ENCODE measurements around the gene WNT7B.

WNT7B gene

DNA sequence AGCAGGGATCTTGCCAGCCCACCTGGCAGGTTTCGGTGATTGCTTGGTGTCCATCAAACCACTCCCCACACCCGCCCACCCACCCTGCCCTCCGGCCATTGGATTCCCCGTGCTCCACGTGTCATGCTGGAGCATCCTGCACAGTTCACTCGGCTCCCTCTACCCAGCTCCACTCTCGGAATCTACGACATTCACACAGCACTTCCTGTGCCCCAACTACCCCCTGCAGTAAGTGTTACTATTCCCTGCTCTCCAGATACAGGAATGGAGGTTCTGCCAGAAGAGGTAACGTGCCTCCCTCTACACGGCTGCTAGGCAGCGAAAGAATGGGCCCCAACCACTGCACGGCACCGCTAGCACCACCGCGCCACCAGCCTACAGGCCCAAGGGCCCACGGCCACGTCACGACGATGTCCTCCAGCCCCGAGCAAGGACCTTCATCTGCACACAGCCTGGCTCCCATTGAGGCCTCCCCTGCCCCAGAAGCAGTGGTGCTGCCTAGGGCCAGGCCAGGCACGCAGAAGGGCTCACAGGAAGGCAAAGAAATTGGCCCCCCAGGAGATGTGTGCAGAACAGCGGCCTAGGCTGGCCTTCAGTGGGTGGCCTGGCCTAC, 27.6 kb downstream of the WNT7B start:
- DNase-seq: no peak

DNA sequence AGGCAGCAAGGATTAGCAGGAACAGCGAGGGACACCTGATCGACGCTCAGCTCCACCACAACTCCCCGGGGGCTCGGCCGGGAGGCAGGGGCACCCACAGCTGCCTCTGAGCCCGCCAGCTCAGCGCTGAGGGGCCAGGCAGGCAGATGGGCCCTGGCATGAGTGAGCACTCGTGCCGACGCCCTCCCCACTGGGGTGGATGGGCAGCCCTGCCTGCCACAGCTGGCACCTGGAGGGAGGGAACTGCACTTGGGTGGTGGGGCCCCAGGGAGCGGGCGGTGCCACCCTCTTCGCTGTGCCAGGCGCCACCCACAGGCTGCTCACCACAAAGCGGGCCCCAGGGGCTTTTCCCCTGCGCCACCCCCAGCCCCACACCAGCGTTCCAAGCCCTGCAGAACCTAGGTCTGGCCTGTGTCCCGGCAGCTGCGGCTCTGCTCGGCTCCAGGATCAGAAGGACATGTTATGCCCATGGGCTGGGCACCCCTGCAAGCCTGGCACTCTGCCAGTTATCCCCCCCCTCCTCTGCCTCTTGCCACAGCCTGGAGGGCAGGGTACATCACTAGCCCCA, 28.8 kb downstream of the WNT7B start:
- no peak for DNase-seq

DNA sequence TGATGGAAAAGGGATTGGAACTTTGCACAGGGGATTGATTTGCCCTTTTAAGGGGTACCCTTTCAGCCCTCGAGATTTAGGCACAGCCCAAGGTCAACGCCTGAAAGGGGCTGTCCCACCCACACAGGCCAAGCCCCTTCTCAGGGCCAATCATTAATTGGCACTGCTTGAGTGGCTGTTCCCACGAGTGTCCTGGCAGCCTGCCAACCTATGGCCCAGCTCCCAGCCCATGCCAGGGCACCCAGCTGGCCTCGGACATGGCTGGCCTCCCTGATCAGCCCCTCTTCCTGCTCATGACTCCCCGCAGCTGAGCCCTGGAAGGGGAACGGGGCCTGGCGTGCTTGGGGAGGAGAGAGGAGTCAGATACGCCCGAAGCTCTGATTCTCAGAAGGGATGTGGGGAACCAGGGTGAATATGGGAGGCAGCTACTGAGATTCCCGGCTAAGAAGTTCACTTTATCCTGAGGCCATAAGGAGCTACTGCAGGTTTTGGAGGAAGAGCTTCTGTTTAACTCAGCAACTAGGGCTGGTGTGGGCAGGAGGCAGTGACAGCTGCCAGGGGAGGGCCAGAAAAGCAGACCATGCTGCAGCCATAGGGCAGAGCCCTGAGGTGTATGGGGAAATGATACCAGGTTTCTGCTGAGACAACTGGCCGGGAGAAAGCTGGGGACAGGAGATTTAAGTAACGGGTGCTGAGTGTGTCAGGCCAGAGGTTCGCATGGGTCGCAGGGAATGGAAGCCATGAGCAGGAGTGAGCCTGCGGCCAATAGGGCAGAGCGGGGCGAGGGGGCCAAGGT, 30.0 kb downstream of the WNT7B start:
- peak; percentile 30 for DNase-seq

DNA sequence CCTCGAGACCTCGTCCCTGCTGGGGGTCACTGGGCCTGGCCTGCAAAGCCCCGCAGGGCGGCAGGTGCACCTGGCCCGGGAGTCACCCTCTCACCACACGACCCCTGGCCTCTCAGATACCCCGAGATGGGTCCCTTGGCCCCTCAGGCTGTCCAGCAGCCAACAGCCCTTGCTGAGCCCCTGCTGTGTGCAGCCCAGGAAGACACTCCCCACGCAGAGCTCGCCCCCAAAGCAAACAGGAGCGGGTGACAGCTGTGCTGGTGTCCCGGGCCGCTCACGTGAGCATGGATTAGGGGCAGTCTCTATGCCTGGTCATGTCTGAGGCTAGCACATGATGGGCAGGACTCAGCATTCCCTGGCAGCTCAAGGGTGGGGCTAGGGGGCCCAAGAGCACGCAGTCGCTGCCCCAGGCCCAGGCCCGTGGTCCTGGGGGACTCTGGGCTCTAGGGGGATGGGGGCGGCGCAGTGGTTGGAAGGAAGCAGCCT, 31.3 kb downstream of the WNT7B start:
- no peak for DNase-seq

DNA sequence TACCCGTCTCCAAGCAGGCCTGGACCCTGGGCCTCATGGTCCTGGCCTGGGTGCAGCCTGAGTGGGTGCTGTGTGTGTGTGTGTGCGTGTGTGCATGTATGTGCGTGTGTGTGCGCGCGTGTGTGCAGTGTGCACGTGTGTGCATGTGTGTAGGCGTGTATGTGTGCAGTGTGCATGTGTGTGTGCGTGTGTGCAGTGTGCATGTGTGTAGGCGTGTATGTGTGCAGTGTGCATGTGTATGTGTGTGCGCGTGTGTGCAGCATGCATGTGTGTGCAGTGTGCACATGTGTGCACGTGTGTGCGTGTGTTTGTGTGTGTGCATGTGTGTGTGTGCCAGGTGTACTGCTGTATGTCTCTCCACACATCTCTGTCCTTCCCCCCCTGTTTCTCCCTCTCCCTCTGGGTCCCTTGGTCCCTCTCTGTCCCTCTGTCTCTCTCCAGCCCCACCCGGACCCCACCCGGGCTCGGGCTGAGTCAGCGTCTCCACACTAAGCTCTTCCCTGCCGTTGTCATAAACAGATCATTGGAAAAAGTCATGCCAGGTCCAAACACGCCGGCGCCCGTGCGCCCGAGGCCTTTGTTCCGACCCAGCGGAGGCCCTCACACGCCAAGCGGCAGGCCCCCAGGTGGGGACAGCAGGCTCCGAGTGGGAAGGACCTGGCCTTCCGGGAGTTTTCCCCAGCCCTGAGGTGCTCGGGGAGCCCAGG, 34.0 kb downstream of the WNT7B start:
- DNase-seq: no peak

DNA sequence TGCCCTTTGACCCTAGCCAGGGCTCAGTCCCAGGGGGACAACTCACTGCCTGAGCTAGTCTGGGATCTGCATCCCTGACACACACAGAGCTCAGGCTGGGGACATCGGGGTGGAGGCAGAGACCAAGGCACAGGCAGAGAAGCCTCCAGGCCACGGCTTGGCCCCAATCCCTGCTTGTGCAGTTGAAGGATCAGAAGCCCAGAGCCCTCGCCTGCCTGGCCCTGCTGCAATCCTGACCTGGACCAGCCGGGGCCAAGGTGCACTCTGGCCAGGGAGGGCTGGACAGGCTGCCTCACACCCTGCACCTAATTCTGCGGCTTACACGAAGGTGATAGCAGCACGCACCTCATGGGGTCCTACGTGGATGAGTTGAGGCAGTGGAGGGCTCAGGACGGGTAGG, 34.6 kb downstream of the WNT7B start:
- no peak for DNase-seq

DNA sequence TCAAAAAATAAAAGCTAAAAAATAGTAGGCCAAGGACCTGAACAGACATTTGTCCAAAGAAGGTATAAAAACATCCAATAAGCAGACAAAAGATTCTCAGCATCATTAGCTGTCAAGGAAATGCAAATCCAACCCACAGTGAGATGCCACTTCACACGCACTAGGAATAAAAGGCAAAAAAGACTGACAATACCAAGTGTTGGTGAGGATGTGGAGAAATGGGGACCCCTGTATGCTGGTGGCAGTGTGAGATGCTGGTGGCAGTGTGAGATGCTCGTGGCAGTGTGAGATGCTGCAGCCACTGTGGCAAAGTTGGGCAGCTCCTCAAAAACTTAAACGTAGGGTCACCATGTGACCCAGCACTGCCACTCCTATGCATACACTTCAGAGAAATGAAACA, 38.0 kb downstream of the WNT7B start:
- no peak for DNase-seq

DNA sequence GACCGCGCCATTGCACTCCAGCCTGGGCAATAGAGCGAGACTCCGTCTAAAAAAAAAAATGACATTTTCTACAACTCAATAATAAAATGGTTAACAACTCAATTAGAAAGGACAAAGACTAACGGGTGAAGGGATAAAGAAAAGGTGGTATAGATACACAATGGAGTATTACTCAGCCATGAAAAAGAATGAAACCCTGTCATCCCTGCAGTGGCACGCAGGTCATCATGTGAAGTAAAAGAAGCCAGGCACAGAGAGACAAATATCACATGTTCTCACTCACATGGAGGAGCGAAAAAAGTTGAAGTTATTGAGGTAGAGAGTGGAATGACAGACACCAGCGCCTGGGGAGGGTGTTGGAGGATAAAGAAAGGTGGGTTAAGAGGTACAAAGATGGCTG, 39.0 kb downstream of the WNT7B start:
- no peak for DNase-seq

DNA sequence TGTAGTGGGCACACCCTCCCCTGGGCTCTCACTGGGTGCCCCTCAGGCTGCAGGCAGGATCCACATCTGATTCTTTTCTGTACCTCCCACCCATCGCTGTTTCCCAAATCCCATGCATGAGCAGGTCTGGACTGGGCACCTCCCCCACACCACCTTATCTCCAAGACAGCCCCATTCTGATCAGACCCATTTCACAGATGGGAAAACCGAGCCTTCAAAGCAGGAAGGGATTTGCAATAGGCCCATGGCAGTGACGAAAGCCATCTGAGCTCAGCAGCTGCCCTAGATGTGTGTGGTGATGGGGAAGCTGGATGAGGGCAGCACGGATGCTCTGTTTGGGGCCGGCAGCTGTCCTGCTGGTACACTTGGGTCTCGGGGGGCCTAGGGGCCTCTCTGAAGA, 41.4 kb downstream of the WNT7B start:
- no peak for DNase-seq

DNA sequence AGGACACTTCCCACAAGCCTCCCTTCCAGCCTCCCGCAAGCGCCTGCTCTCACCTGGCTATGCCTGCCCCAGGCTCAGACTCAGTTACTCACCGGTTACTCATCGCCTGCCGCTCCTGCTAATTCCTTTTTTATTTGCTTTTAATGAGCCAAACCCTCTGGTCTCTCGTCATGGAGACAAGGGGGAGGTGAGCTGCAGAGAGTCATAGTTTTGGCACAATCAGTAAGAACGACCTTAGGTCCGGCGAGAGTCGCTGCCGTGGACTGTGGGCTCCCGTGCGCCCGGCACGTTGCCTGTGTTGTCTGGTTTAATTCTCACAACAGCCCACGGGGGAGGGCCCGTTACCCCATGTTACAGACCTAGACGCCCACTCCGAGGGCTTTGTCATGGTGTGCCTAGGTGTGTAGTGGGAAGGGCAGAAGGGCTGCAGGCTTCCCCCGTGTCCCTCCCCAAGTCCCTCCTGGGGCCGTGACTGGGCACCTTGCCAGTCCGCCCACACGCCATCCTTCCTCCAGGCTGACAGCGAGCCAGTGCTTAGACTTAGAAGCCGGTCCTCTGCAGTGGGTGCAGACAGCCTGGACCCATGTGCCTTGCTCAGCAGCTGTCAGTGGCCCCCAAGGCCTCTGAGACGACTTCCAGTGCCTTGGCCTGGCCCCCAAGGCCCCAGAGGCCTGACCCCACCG, 42.2 kb downstream of the WNT7B start:
- DNase-seq: no peak

DNA sequence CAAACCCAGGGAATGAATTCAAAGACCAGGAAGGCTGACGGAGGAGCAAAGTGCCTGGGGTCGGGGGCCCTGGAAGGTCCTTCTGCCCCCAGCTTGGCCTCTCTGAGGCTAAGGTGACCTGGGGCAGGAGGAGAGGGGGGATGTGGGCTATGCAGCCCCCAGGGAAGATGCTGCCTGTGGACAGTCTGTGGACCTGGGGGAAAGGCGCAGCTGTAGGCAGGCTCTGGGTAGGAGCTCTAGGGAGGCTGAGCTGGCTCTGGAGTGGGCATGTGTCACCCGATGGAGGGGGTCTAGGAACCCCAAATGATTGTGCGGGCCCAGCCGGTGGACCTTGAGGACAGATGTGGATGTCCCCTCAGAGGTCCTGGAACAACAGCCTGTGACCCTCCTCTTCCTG, 42.8 kb downstream of the WNT7B start:
- DNase-seq: no peak

DNA sequence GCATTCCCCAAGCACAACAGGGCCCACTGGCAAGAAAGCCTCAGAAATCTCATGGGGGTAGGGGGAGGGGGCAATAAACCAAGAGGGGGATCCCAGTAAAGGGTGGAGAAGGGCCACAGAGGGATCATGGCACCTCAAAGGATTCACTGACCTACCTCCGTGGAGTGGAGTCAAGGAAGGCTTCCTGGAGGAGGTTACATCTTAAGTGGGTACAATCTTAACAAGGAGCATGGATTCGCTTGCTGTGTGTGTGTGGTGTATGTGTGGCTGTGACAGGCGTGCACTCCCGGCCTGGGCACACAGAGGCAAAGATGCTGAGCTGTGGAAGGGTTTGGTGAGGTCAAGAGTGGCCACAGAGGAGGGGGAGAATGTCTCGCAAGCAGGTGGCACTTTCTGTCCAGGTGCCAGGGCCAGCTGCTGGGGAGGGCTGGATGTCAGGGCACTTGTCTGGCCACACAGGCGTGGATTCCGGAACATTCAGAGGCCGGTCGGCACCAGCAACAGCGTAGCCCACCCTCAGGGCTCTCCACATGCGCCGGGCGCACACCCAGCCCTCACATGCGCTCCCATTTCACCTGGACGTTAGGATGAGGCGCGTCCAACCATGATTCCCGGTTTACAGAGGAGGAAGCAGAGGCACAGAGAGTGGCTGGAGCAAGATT, 43.3 kb downstream of the WNT7B start:
- DNase-seq: no peak

DNA sequence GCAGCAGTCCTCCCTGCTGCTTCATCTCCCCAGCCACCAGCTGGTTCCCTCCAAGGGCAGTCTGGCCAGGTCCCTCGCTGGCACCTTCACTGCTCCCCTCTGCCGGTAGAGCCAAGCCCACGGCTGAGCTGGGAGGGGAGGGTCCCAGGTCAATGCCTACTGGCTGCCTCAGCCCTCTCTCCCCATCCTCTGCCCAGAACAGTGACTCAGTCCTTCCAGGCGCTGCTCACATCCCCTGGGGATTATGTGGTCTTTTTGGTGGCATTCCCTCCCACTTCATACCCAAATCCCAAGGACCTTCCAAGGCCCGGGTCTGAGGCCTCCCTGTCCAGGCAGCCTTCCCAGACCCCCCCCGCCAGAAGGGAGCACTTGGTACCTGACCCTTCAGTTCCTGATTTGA, 44.9 kb downstream of the WNT7B start:
- no peak for DNase-seq

DNA sequence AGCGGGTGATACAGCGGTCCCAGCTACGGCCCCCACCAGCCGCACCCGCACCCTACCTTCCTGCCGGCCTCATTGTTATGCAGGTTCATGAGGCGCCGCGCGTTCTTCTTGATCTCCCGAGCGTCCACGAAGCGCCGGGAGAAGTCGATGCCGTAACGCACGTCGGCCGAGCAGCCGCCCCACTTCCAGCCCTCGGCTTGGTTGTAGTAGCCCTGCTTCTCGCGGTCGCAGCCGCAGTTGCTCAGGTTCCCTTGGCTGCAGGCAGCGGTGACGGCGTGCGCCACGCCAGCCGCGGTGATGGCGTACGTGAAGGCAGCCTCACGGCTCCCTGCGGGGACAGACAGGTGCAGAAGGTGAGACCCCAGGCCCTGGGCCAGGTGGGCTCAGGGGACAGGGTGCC, 45.9 kb downstream of the WNT7B start:
- DNase-seq: no peak

DNA sequence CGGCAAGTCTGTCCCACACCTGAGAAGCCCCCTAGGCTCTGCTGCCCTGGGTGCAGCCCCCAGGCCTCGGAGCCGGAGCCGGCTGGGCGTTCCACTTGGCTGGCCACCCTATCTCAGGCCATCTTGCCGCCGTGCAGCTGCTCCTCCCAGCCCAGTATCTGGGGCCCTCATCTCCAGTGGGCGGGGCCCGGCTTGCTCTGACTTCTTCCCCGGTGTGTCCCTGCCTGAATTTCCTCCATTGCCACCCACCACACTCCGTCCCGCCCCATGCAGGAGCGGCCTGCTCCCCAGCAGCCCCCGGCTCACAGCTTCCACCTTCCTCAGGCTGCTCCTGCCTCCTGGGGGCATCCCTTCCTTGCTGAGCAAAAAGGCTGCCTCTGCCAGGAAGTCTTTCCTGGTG, 46.6 kb downstream of the WNT7B start:
- no peak for DNase-seq

DNA sequence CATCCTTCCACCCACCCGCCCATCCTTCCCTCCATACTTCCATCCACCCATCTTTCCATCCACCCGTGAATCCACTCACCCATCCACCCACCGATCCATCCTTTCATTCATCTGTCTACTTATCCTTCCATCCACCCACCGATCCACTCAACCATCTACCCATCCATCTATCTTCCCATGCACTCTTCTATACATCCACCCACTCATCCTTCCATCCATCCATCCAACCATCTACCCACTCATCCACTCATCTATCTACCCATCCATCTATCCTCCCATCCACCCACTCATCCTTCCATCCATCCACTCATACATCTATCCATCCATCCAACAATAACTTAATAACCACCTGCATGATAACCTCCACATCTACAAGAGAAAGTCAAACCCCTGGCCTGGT, 47.3 kb downstream of the WNT7B start:
- DNase-seq: no peak

DNA sequence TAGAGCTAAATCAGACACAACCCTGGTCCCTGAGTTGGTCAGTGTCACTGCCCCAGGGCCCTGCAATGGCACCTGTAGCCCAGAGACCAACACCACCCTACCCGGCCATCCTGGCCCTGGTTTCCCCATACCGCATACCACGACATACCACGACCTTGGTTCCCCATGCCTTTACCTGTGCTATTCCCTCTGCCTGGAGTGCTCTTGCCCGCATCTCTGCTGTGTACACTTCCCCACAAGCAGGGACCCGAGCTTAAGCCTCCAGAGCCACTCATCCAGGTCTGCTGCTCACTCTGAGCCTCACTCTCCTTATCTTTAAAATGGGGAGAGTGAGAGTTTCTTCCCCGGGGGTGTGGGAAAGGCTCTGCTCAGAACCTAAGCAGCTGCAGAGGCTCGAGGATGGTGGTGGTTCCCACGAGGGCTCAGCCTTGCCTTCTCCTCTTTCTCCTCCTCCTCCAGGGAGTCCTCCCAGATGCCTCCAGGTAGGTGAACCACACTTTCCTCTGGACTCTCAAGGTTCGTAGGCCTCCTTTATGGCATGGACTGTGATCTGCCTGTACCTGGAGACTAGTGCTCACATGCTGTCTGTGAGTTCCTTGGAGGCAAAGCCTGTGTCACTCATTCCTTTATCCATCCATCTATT, 48.1 kb downstream of the WNT7B start:
- no peak for DNase-seq

DNA sequence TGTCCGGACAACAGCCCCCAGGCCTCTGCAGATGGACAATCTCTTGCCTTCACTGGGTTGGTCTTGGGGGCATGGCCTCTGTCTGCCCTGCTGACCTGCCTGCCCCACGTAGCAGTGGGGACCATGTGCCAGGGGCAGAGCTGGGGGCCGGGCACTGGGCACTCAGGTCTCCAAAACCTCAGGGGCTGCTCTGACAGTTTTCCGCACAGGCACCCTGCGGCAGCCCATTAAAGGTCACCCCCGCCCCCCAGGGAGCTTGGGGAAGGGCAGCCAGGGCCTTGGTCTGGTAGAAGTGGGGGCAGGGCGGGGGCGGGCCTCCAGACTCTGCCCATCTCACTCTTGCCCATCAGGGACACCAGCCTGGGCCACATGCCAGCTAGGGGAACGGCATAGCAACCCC, 49.9 kb downstream of the WNT7B start:
- no peak for DNase-seq

DNA sequence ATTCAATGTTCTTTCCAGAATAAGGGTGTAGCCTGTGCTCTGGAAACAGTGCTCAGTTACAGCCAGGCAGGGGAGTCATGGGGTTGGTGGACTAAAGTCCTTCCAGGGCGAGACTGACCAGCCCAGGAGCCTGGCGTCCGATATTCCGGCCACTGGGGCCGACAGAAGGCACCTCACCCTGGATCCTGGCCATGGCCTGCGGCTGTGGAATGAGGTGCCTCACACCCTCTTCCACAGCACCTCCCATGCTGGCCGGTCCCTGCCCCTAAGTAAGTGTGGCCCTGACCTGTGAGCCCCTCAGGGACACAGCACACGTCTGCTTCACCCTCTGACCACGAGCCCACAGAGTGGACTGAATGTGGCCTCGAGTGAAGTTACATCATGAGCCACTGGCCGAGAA, 50.5 kb downstream of the WNT7B start:
- DNase-seq: no peak

DNA sequence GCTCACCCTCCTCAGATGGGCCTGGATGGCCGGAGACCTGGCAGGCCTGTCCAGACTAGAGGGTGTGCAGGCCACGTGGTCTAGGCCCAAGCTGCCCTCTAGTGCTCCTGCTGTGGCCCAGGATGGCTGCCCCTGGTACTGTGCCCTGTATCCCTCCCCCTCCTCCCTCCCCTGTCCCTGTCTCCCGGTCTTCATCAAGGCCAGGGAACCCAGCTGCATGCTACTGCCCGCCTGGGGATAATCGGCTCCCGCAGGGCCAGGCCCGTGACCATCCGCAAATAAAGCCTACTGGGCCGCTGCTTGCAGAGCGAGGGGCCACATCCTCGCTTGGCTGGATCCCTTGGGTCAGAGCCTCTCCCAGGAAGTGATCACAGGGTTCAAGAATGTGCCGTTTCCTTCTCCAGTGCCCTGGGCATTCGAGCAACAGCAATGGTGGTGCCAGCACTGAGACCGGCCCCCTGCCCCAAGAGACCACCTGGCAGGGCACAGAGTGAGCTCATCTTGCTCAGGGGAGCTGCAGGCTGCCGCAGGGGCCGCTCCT, 51.1 kb downstream of the WNT7B start:
- no peak for DNase-seq

DNA sequence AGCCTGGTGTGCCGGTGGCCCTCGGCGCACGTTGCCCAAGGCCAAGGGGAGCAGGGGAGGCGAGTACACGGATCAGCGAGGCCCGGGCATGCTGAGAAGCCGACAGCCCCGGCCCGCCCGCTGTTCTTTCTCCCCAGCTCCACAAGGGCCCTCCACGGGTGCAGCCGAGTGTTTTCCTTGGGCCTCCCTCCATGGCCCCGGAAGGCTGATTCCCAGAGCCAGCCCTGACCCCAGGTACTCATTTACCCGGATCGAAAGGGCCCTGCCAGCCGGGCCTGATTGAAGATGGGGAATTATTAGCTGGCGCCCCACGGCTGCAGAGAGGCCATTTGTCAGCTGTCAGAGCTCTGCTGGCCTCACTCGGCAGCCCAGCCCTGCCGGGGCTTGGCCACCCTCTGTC, 53.1 kb downstream of the WNT7B start:
- no peak for DNase-seq

DNA sequence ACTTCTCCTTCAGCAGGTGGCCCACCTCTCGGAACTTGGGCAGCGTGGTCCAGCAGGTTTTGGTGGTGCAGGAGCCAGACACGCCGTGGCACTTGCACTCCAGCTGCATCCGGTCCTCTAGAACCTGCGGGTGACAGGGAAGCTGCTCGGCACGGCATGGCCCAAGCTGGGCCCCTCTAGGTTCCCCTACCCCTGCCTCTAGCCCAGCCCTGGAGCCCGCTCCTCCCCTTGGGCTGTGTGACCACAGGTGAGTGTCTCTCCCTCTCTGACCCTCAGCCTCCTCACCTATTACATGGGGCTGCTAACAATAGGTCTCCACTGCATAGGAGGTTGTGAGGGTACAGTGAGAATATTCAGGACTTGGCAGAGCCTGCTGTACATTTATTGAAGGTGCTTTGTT, 53.8 kb downstream of the WNT7B start:
- no peak for DNase-seq

Data from midbrain (tissue), 1 donor.